H9 (cell line): ENCODE results near the gene STXBP6. TPM values are rescaled to one million over a fixed set of nuclear protein-coding genes. Genes with fewer than 3 reads are reported as not detected.

Experiments used
- DNase-seq: peaks from one replicate; pipeline ENCODE4 v3.0.0-alpha.2; 2017
- H2AFZ ChIP-seq: one replicate; pipeline ENCODE4 v1.6.1; 2013; ENCODE audit warnings: mild to moderate bottlenecking, low read length, control low read depth, moderate library complexity
- H2AK5ac ChIP-seq: 2 replicates; pipeline ENCODE4 v1.6.1; 2013; ENCODE audit warnings: low read length, control low read depth, mixed read lengths; ENCODE audit not compliant: insufficient read length
- H2BK120ac ChIP-seq: one replicate; pipeline ENCODE4 v1.6.1; 2013; ENCODE audit warnings: low read depth, mild to moderate bottlenecking, low read length, control low read depth, inconsistent platforms; ENCODE audit not compliant: poor library complexity, severe bottlenecking
- H2BK12ac ChIP-seq: 2 replicates; pipeline ENCODE4 v1.6.1; 2013; ENCODE audit warnings: low read length, control low read depth, mixed read lengths, low read depth; ENCODE audit not compliant: insufficient read length
- H2BK15ac ChIP-seq: 2 replicates; pipeline ENCODE4 v1.6.1; 2013; ENCODE audit warnings: low read depth, low read length, control low read depth
- H2BK20ac ChIP-seq: one replicate; pipeline ENCODE4 v1.6.1; 2013; ENCODE audit warnings: low read depth, mild to moderate bottlenecking, low read length, control low read depth, inconsistent platforms; ENCODE audit not compliant: poor library complexity, severe bottlenecking
- H2BK5ac ChIP-seq: 2 replicates; pipeline ENCODE4 v1.6.1; 2013; ENCODE audit warnings: low read length, control low read depth, mixed read lengths; ENCODE audit not compliant: insufficient read length
- H3K14ac ChIP-seq: 2 replicates; pipeline ENCODE4 v1.6.1; 2013; ENCODE audit warnings: low read length, control low read depth; ENCODE audit not compliant: insufficient read depth
- H3K18ac ChIP-seq: 2 replicates; pipeline ENCODE4 v1.6.1; 2013; ENCODE audit warnings: low read depth, mild to moderate bottlenecking, mixed read lengths, low read length, control low read depth; ENCODE audit not compliant: insufficient read length
- H3K23ac ChIP-seq: 2 replicates; pipeline ENCODE4 v1.6.1; 2013; ENCODE audit warnings: low read length, control low read depth, mixed read lengths, low read depth; ENCODE audit not compliant: insufficient read length
- H3K23me2 ChIP-seq: 2 replicates; pipeline ENCODE4 v1.6.1; 2013; ENCODE audit warnings: low read depth, mild to moderate bottlenecking, mixed read lengths, low read length, control low read depth; ENCODE audit not compliant: insufficient read length, poor library complexity, severe bottlenecking
- H3K27ac ChIP-seq: 2 replicates; pipeline ENCODE4 v1.5.1; 2013; ENCODE audit warnings: low read length, control low read depth, mixed read lengths, low read depth; ENCODE audit not compliant: insufficient read length
- H3K27me3 ChIP-seq: 2 replicates; pipeline ENCODE4 v1.6.1; 2013; ENCODE audit warnings: low read length, control low read depth, inconsistent platforms; ENCODE audit not compliant: insufficient read depth
- H3K4ac ChIP-seq: 2 replicates; pipeline ENCODE4 v1.6.1; 2013; ENCODE audit warnings: low read depth, mild to moderate bottlenecking, control low read depth, inconsistent platforms, low read length, moderate library complexity
- H3K4me1 ChIP-seq: 2 replicates; pipeline ENCODE4 v1.6.1; 2013; ENCODE audit warnings: low read length, control low read depth, inconsistent platforms; ENCODE audit not compliant: insufficient read depth
- H3K4me2 ChIP-seq: 2 replicates; pipeline ENCODE4 v1.6.1; 2013; ENCODE audit warnings: low read length, control low read depth, mixed read lengths; ENCODE audit not compliant: insufficient read length, insufficient read depth
- H3K56ac ChIP-seq: 2 replicates; pipeline ENCODE4 v1.6.1; 2013; ENCODE audit warnings: low read depth, mild to moderate bottlenecking, mixed read lengths, low read length, control low read depth; ENCODE audit not compliant: insufficient read length
- H3K79me1 ChIP-seq: 2 replicates; pipeline ENCODE4 v1.6.1; 2013; ENCODE audit warnings: low read depth, mild to moderate bottlenecking, moderate library complexity, low read length, control low read depth, inconsistent platforms; ENCODE audit not compliant: insufficient read depth, poor library complexity, severe bottlenecking
- H3K79me2 ChIP-seq: 2 replicates; pipeline ENCODE4 v1.6.1; 2013; ENCODE audit warnings: low read length, control low read depth, inconsistent platforms; ENCODE audit not compliant: insufficient read depth
- H3K9ac ChIP-seq: 2 replicates; pipeline ENCODE4 v1.6.1; 2013; ENCODE audit warnings: low read length, control low read depth, mixed read lengths; ENCODE audit not compliant: insufficient read length; ENCODE audit errors: extremely low read depth
- H3K9me3 ChIP-seq: one replicate; pipeline ENCODE4 v1.6.1; 2013; ENCODE audit warnings: low read depth, low read length, inconsistent platforms; ENCODE audit not compliant: control insufficient read depth
- H3T11ph ChIP-seq: one replicate; pipeline ENCODE4 v1.6.1; 2013; ENCODE audit warnings: mild to moderate bottlenecking, low read length, control low read depth, inconsistent platforms
- H4K20me1 ChIP-seq: one replicate; pipeline ENCODE4 v1.6.1; 2013; ENCODE audit not compliant: control insufficient read depth, insufficient read length, insufficient read depth
- H4K5ac ChIP-seq: 2 replicates; pipeline ENCODE4 v1.6.1; 2013; ENCODE audit warnings: low read depth, mild to moderate bottlenecking, mixed read lengths, low read length, control low read depth; ENCODE audit not compliant: insufficient read length
- H4K8ac ChIP-seq: replicated peaks from 2 replicates; pipeline ENCODE4 v1.6.1; 2013; ENCODE audit warnings: low read length, control low read depth, mixed read lengths, low read depth; ENCODE audit not compliant: insufficient read length
- H4K91ac ChIP-seq: 2 replicates; pipeline ENCODE4 v1.6.1; 2013; ENCODE audit warnings: low read depth, mild to moderate bottlenecking, moderate library complexity, mixed read lengths, low read length, control low read depth; ENCODE audit not compliant: insufficient read length
- H3K27ac Mint-ChIP-seq, 3 experiments: 2 replicates in 2 of 3; 3 replicates in 1 of 3; pipeline ENCODE4 v1.8.0; 2020 to 2021; ENCODE audit warnings: mixed read lengths in 3 of 3, mild to moderate bottlenecking in 1 of 3, moderate library complexity in 1 of 3
- H3K27me3 Mint-ChIP-seq: 2 replicates; pipeline ENCODE4 v1.8.0; 2021; ENCODE audit warnings: low read depth, mild to moderate bottlenecking, moderate library complexity, mixed read lengths
- H3K36me3 Mint-ChIP-seq, 3 experiments: 2 replicates in 2 of 3; 3 replicates in 1 of 3; pipeline ENCODE4 v1.8.0; 2020 to 2021; ENCODE audit warnings: low read depth in 3 of 3, mixed read lengths in 3 of 3; ENCODE audit not compliant: insufficient read depth in 1 of 3
- H3K4me1 Mint-ChIP-seq, 2 experiments: 2 replicates each; pipeline ENCODE4 v1.8.0; 2020; ENCODE audit warnings: mixed read lengths in 2 of 2
- H3K4me3 Mint-ChIP-seq, 2 experiments: 2 replicates in 1 of 2; 3 replicates in 1 of 2; pipeline ENCODE4 v1.8.0; 2020 to 2021; ENCODE audit warnings: mild to moderate bottlenecking in 2 of 2, mixed read lengths in 2 of 2, moderate library complexity in 1 of 2
- H3K9me3 Mint-ChIP-seq, 2 experiments: 2 replicates in 1 of 2; 3 replicates in 1 of 2; pipeline ENCODE4 v1.8.0; 2020; ENCODE audit warnings: mild to moderate bottlenecking in 2 of 2, mixed read lengths in 2 of 2, moderate library complexity in 1 of 2
- WGBS: extraction: QIAGEN DNeasy Blood & Tissue Kit; methylation state at CpG from one replicate; pipeline ENCODE4 v1.1.7; 2013; ENCODE audit warnings: missing lambda C conversion rate, low lambda C conversion rate, mixed read lengths; ENCODE audit not compliant: insufficient read length; ENCODE audit errors: extremely low coverage; 5-methylcytosine and 5-hydroxymethylcytosine counted together
- total RNA-seq: library from RNA; stranded (reverse); gene quantifications from 2 replicates; pipeline ENCODE4 v1.2.1, GENCODE V29; 2021
- TF ChIP-seq, protein P1 (sequence below): fragments of 200-600 bp; sonication (generic); conservative IDR thresholded peaks from 3 replicates; pipeline ENCODE4 v1.8.0; 2021; ENCODE audit warnings: antibody characterized with exemption, mild to moderate bottlenecking

The STXBP6 gene
- total RNA-seq, 1 experiment from 2014 or later: 3.6 TPM

DNA sequence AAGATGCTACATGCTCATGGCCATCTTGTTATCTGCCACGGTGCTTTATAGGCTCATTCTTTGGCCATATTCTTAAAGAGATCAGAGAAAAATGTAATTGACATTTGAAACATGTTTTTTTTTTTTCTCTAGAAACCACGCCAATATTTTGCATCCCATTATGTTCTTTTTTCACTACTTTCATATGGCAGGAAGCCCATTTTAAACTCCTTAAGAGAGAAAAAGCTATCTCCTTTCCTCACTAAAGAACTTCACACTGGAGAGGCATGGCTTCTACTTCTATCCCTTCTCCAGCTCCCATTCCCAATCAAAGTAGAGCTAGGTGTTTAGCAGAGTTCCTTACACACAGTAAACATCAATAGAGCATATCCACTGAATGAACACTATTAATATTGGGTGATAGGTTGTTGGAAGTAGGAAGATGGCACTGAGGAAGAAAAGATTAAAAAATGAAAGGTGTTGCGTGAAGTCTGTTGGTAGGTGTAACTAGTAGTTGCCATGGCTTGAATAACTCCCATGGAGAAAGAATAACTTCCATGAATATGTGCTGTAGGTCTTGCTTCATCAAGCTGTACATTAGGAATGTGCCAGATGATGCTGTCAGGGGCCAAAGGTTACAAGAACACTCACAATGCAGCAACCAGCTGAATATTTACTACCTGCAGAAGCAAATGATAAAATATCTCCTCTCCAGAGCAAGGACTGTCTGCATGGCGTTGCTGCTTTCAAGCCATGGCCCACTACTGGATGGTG, 178.8 kb downstream of the STXBP6 start:
- no peaks in the 10 kb centered on the region for H3K79me2 ChIP-seq
- H3K18ac ChIP-seq: no peak overlapping the region
- H3K9me3 ChIP-seq: no peaks in the 10 kb centered on the region
- H3K4me3 Mint-ChIP-seq: no peak overlapping the region
- no peak overlapping the region for H3K9ac ChIP-seq
- no CpG with 5 or more reads among the region's 4 CpGs for WGBS
- no peak overlapping the region for H3K27ac ChIP-seq
- no peak for DNase-seq
- TF ChIP-seq, protein P1, sequence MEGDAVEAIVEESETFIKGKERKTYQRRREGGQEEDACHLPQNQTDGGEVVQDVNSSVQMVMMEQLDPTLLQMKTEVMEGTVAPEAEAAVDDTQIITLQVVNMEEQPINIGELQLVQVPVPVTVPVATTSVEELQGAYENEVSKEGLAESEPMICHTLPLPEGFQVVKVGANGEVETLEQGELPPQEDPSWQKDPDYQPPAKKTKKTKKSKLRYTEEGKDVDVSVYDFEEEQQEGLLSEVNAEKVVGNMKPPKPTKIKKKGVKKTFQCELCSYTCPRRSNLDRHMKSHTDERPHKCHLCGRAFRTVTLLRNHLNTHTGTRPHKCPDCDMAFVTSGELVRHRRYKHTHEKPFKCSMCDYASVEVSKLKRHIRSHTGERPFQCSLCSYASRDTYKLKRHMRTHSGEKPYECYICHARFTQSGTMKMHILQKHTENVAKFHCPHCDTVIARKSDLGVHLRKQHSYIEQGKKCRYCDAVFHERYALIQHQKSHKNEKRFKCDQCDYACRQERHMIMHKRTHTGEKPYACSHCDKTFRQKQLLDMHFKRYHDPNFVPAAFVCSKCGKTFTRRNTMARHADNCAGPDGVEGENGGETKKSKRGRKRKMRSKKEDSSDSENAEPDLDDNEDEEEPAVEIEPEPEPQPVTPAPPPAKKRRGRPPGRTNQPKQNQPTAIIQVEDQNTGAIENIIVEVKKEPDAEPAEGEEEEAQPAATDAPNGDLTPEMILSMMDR: no peak
- no peaks in the 10 kb centered on the region for H3K27me3 Mint-ChIP-seq
- H3K23me2 ChIP-seq: no peaks in the 10 kb centered on the region
- H4K91ac ChIP-seq: no peak overlapping the region
- no peak overlapping the region for H4K5ac ChIP-seq
- H3K4me2 ChIP-seq: no peak overlapping the region
- no peaks in the 10 kb centered on the region for H3K79me1 ChIP-seq
- no peaks in the 10 kb centered on the region; a peak in 1 of 4 replicates for H3K4me1 Mint-ChIP-seq
- H4K8ac ChIP-seq: no peak overlapping the region
- no peak overlapping the region for H3K23ac ChIP-seq
- H2AK5ac ChIP-seq: no peak overlapping the region
- no peak overlapping the region for H2BK120ac ChIP-seq
- no peak overlapping the region for H3K56ac ChIP-seq
- H2BK20ac ChIP-seq: no peak overlapping the region
- H3K9me3 Mint-ChIP-seq: no peaks in the 10 kb centered on the region
- H3K27ac Mint-ChIP-seq: no peak overlapping the region; a peak in 1 of 7 replicates
- no peaks in the 10 kb centered on the region for H3K27me3 ChIP-seq
- H3K4me1 ChIP-seq: no peaks in the 10 kb centered on the region
- H4K20me1 ChIP-seq: no peaks in the 10 kb centered on the region
- H2BK12ac ChIP-seq: no peak overlapping the region
- H2AFZ ChIP-seq: no peak overlapping the region
- no peak overlapping the region for H3K4ac ChIP-seq
- H3K36me3 Mint-ChIP-seq: no peaks in the 10 kb centered on the region
- H3K14ac ChIP-seq: no peak overlapping the region
- no peak overlapping the region for H3T11ph ChIP-seq
- H2BK15ac ChIP-seq: no peak overlapping the region
- H2BK5ac ChIP-seq: no peak overlapping the region
